ENCODE data around the gene HNRNPCL1.
"Not testable (repeated sequence)": the region's sequence is repeated elsewhere in the genome, so short reads cannot be mapped to it uniquely, and the experiment has no call there.

The HNRNPCL1 gene

GRCh38 chr1:12848620-12849019, at the start of gene HNRNPCL1:
TSS of gene HNRNPCL1 (minus strand) at chr1:12848720. CDS start at chr1:12848289, 431 bp downstream.
- not testable (repeated sequence) for DNase-seq

DNA sequence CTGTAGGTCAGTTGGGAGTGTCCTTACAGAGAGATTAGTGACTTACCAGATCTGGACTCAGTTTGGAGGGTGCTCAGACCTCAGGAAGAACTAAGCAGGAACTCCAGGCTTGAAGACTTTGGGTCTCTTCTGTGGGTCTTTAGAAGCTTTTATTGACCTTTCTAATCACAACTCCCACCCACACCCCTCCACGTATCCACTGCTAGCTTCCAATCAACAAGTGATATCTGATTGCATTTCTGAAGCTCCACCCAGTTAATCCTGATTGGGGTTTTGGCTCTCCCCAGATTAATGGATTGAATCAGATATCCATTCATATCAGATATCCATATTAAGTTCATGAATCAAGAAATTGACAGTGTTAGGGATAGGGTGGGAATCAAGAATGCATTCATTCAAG, 49.6 kb upstream of the HNRNPCL1 start, which contains the start of gene PRAMEF10:
TSS of gene PRAMEF10 (minus strand) at position 101 of the 400 bp plus-strand sequence. CDS start 2,423 bp downstream, outside the sequence.
- DNase-seq = not testable (repeated sequence)

GRCh38 chr1:12886101-12886500, 37.6 kb upstream of the HNRNPCL1 start, which contains the start of gene PRAMEF4:
TSS of gene PRAMEF4 (minus strand) at chr1:12886201. CDS start at chr1:12883394, 2,807 bp downstream.
- not testable (repeated sequence) for DNase-seq

- not testable (repeated sequence) for DNase-seq
Measured at GRCh38 chr1:12878453-12878852, 29.9 kb upstream of the HNRNPCL1 start.

DNA sequence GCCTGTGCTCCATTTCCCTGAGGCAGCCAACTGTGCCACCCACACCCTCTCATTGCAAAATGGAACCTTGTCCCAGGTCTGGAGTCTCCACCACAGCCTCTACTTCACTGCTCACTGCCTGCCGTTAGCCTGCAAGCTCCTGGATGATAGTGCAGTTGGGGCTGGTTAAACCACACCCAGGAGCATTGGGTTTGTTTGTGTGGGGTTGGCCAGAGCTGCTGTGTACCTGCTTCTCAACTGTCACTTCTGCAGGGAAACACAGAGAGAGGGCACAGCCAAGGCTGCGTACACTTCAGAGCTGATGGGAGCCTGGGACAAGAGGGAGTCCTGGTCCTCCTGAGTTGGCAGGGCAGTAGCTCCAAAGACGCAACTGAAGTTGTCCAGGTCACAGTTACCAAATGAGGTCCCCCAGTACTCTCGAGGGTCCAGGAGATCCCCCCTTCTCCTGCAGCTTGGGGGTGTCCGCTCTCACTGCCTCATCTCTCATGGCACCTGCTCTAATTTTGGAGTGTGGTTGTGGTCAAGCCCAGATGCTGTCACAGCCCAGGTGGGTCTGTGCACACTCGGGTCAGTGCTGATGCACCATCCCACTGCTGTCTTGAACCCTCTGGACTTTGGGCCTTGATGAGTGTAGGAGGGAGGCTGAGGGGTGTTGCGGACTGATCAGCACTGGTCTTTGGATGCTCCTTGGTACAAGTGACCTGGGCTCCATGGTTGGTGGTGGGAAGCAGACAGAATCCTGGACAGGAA, 14.8 kb upstream of the HNRNPCL1 start:
- DNase-seq = not testable (repeated sequence)

- not testable (repeated sequence) for DNase-seq
Measured at GRCh38 chr1:12856786-12857185, 8.3 kb upstream of the HNRNPCL1 start, which contains the start of gene PRAMEF2. TSS of gene PRAMEF2 (plus strand) at chr1:12857086. CDS start at chr1:12859010, 1,924 bp downstream.

GRCh38 chr1:12851779-12852178, 3.3 kb upstream of the HNRNPCL1 start:
- DNase-seq = no peak

DNA sequence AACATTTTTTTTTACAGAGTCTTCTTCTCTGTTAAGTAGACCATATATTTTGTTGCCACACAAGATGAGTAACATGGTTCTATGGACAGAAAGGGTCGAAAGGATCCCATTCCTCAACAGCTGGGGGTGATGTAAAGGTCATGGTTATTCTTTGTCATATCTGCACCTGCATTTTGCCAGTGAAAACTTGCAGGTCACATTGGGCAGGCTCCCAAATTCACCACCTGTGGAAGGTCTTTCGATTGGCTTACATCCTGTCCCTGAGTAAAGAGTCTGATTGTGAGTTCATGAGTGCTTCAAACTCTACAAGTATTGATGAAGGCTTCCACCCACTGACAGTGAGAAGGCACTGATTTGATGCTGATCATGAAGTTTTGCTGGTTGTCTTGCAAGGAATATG, 15.3 kb downstream of the HNRNPCL1 start:
- not testable (repeated sequence) for DNase-seq

DNA sequence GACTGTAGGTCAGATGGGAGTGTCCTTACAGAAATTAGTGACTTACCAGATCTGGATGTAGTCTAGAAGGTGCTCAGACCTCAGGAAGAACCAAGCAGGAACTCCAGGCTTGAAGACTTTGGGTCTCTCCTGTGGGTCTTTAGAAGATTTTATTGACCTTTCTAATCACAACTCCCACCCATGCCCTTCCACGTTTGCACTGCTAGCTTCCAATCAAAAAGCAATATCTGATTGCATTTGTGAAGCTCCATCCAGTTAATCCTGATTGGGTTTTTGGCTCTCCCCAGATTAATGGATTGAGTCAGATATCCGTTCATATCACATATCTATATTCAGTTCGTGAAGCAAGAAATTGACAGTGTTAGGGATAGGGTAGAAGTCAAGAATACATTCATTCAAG, 17.2 kb downstream of the HNRNPCL1 start, which contains the start of gene PRAMEF11:
TSS of gene PRAMEF11 (minus strand) at position 101 of the 400 bp plus-strand sequence. CDS start 2,621 bp downstream, outside the sequence.
- DNase-seq = not testable (repeated sequence)

DNA sequence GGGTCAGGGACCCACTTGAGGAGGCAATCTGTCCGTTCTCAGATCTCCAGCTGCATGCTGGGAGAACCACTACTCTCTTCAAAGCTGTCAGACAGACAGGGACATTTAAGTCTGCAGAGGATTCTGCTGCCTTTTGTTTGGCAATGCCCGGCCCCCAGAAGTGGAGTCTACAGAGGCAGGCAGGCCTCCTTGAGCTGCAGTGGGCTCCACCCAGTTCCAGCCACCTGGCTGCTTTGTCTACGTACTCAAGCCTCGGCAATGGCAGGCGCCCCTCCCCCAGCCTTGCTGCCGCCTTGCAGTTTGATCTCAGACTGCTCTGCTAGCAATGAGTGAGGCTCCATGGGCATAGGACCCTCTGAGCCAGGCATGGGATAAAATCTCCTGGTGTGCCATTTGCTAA, 29.5 kb downstream of the HNRNPCL1 start:
- DNase-seq = not testable (repeated sequence)

DNA sequence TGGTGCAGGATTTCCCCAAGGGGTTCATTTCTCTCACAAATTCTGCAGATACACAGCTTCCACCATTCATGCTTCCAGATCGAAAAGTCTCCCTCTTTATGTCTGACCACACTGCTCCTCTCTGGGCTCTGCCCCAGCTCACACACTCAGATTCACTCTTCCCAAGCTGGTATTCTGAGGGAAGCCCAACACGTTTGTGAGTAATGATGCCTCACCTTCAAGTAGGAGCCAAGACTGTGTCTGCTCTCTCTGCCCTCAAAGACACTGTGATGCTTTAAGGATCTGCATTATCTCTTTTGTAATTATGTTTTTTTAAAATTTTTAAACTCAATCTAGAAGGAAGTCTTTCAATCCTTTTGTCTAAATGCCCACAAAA, 37.1 kb downstream of the HNRNPCL1 start:
- no peak for DNase-seq

DNA sequence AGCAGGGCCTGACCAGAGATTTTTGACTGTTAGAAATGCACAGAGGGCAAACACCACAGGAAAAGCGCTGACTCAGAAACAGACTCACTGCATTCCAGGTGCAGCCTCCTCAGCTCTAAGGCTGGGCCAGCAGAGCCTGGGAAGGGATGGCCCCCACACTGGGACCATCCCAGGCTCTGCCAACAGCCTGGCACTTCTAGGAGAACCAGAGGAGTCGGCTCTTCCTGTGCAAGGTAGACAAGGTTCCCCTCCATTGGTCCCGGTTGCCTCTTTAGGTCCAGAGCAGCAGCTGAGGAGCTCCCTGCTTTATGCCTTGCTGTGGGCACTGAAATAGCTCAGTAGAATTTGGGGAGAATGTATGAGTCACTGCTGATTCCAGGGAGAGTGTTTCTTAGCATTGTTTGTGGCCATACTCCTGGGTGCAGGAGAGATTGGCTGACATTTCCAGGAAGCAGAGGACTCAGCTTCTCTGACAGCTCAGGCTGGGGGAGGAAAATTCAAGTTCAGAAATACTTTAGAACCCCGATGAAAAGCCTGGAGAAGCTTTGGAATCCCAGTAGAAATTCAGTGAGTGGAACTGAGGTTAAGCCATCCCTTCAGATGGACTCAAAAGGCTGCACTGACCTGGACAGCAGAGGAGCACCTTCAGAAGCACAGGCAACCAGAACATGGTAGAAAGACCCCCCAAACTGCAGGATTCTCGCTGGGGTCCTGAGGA, 37.7 kb downstream of the HNRNPCL1 start:
- no peak for DNase-seq

DNA sequence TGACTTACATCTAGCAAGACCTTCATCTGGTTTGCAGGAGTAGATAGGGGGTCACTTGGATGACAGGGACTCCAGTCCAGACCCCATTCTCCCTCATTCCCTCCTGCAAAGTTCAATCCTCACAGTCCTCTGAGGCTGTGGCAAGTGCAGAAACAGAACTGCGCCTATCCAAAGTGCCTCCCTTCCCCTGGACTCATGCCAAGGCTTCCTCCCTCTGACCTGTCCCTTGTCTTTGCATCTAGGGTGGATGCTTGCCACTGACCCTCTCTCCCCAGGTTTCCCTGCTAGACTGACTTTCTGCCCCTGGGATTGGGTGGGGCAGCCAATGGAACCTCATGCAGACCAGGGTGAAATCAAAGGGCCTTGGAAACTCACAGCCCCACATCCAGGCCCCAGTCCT, 38.6 kb downstream of the HNRNPCL1 start:
- no peak for DNase-seq

DNA sequence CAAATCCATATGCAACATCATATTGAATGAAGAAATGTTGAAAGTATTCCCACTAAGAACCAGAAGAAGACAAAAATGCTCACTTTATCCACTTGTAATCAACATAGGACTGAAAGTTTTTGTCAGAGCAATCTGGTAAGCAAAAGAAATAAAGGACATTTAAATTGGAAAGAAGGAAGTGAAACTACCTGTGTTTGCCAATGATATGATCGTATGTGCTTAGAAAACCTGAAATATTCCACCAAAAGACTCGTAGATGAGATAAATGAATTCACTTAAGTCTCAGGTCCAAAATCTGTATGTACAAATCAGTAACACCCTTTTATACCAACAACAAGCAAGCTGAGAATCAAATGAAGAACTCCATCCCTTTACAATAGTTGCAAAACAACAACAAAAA, 48.8 kb downstream of the HNRNPCL1 start:
- no peak for DNase-seq

- no peak for DNase-seq
Measured at GRCh38 chr1:12798911-12799310, 49.6 kb downstream of the HNRNPCL1 start.

Measured in 8988T (cell line).